IPS DF 4.7 (cell line): ENCODE measurements around the gene CBX8.

Source experiments
- DNase-seq: peaks from one replicate; pipeline ENCODE4 v3.0.0-alpha.2; 2013; ENCODE audit warnings: low spot score; ENCODE audit errors: extremely low read depth

The CBX8 gene

GRCh38 chr17:79752175-79752574 lies 44.7 kb downstream of the CBX8 start:
- no peak for DNase-seq

GRCh38 chr17:79750650-79751545 lies 46.0 kb downstream of the CBX8 start:
- DNase-seq, result no peak

- DNase-seq, result no peak
Observed at GRCh38 chr17:79749958-79750357, 46.9 kb downstream of the CBX8 start.

GRCh38 chr17:79749156-79749815 lies 47.6 kb downstream of the CBX8 start:
- no peak for DNase-seq

- no peak for DNase-seq
Observed at GRCh38 chr17:79748295-79749099, 48.4 kb downstream of the CBX8 start.

GRCh38 chr17:79747508-79748294 lies 49.2 kb downstream of the CBX8 start:
- no peak for DNase-seq

- no peak for DNase-seq
Observed at GRCh38 chr17:79746889-79747507, 49.9 kb downstream of the CBX8 start.

GRCh38 chr17:79745641-79746105 lies 51.2 kb downstream of the CBX8 start:
- DNase-seq, result no peak

- no peak for DNase-seq
Observed at GRCh38 chr17:79743614-79744013, 53.3 kb downstream of the CBX8 start.

GRCh38 chr17:79742951-79743476 lies 53.9 kb downstream of the CBX8 start:
- no peak for DNase-seq

GRCh38 chr17:79742589-79742918 lies 54.3 kb downstream of the CBX8 start:
- no peak for DNase-seq
